DOHH2 (cell line): ENCODE results near the gene GOLT1A.

Source experiments
- H3F3A ChIP-seq: fragments of 200-600 bp; sonication (generic), shearing (Covaris generic); 2 replicates; pipeline ENCODE4 v1.6.0; 2016; ENCODE audit warnings: antibody characterized with exemption, mild to moderate bottlenecking; ENCODE audit not compliant: control insufficient read depth, insufficient read depth
- H3K27ac ChIP-seq: fragments of 200-600 bp; sonication (generic); 2 replicates; pipeline ENCODE4 v1.5.1; 2014; ENCODE audit warnings: low read depth, mild to moderate bottlenecking, low read length, moderate library complexity
- H3K27me3 ChIP-seq: fragments of 200-600 bp; sonication (generic); 2 replicates; pipeline ENCODE4 v1.6.1; 2014; ENCODE audit warnings: mild to moderate bottlenecking, low read length, mixed read lengths; ENCODE audit not compliant: control insufficient read depth
- H3K36me3 ChIP-seq: fragments of 200-600 bp; sonication (generic); 2 replicates; pipeline ENCODE4 v1.6.1; 2014; ENCODE audit warnings: mild to moderate bottlenecking, low read length, moderate library complexity, mixed read lengths; ENCODE audit not compliant: control insufficient read depth
- H3K4me1 ChIP-seq: fragments of 200-600 bp; sonication (generic); 2 replicates; pipeline ENCODE4 v1.6.1; 2014; ENCODE audit warnings: mild to moderate bottlenecking, low read length, mixed read lengths; ENCODE audit not compliant: control insufficient read depth
- H3K4me2 ChIP-seq: fragments of 200-600 bp; sonication (generic); 2 replicates; pipeline ENCODE4 v1.6.0; 2014; ENCODE audit warnings: mild to moderate bottlenecking, low read length, moderate library complexity
- H3K4me3 ChIP-seq: fragments of 200-600 bp; sonication (generic); 2 replicates; pipeline ENCODE4 v1.5.1; 2014; ENCODE audit warnings: mild to moderate bottlenecking, low read length, mixed read lengths
- H3K79me2 ChIP-seq: fragments of 200-600 bp; sonication (generic); 2 replicates; pipeline ENCODE4 v1.6.1; 2014; ENCODE audit warnings: mild to moderate bottlenecking, low read length, mixed read lengths; ENCODE audit not compliant: control insufficient read depth
- H3K9me2 ChIP-seq: fragments of 200-600 bp; sonication (generic); replicated peaks from 2 replicates; pipeline ENCODE4 v1.6.1; 2014; ENCODE audit warnings: mild to moderate bottlenecking, low read length, mixed read lengths; ENCODE audit not compliant: control insufficient read depth
- H3K9me3 ChIP-seq: fragments of 200-600 bp; sonication (generic); 2 replicates; pipeline ENCODE4 v1.6.1; 2014; ENCODE audit warnings: antibody characterized with exemption, low read length, mixed read lengths; ENCODE audit not compliant: control insufficient read depth, insufficient read depth
- H4K20me1 ChIP-seq: fragments of 200-600 bp; sonication (generic); 2 replicates; pipeline ENCODE4 v1.6.0; 2014; ENCODE audit warnings: low read depth, mild to moderate bottlenecking, antibody characterized with exemption, low read length, moderate library complexity; ENCODE audit not compliant: control insufficient read depth, insufficient read depth
- CTCF ChIP-seq: fragments of 200-600 bp; sonication (generic); IDR thresholded peaks from one replicate; pipeline ENCODE4 v1.5.1; 2014; ENCODE audit warnings: antibody characterized with exemption, mild to moderate bottlenecking, low read depth, low read length; ENCODE audit not compliant: poor library complexity, severe bottlenecking
- EZH2phosphoT487 ChIP-seq: fragments of 200-600 bp; sonication (generic); IDR thresholded peaks from 2 replicates; pipeline ENCODE4 v1.6.1; 2017; ENCODE audit warnings: borderline replicate concordance, mild to moderate bottlenecking, antibody characterized with exemption, low read length, moderate library complexity, mixed read lengths

GOLT1A gene

GRCh38 chr1:204224655-204225054 is 10.9 kb upstream of the GOLT1A start:
- Histone ChIP-seq H3K27me3 (no peaks in the 10 kb centered on the region), H3K36me3 (no peaks in the 10 kb centered on the region), H3K9me3 (no peaks in the 10 kb centered on the region), H3K27ac (no peak overlapping the region), H3K79me2 (no peaks in the 10 kb centered on the region), H3K4me1 (no peaks in the 10 kb centered on the region), H3K9me2 (no peaks in the 10 kb centered on the region), H3K4me3 (no peak overlapping the region), H4K20me1 (no peaks in the 10 kb centered on the region), H3K4me2 (no peak overlapping the region), H3F3A (no peaks in the 10 kb centered on the region)
- TF ChIP-seq CTCF: no peak
- no peak for TF ChIP-seq EZH2phosphoT487

- no peaks in the 10 kb centered on the region for H3K9me3 ChIP-seq
- H3K4me3 ChIP-seq: no peak overlapping the region
- H3K9me2 ChIP-seq: no peaks in the 10 kb centered on the region
- H3K27me3 ChIP-seq: no peaks in the 10 kb centered on the region
- TF ChIP-seq CTCF: no peak
- no peak for TF ChIP-seq EZH2phosphoT487
- H3K79me2 ChIP-seq: no peaks in the 10 kb centered on the region
- H3K4me1 ChIP-seq: no peaks in the 10 kb centered on the region
- no peak overlapping the region for H3K4me2 ChIP-seq
- H3K27ac ChIP-seq: no peak overlapping the region
- H3F3A ChIP-seq: no peaks in the 10 kb centered on the region
- no peaks in the 10 kb centered on the region for H4K20me1 ChIP-seq
- no peaks in the 10 kb centered on the region for H3K36me3 ChIP-seq
Measured at GRCh38 chr1:204223129-204223860, 9.5 kb upstream of the GOLT1A start.

GRCh38 chr1:204222764-204223055 is 8.9 kb upstream of the GOLT1A start:
- H3K27me3 ChIP-seq: no peaks in the 10 kb centered on the region
- H3K79me2 ChIP-seq: no peaks in the 10 kb centered on the region
- TF ChIP-seq EZH2phosphoT487 (no peak), CTCF (no peak)
- no peaks in the 10 kb centered on the region for H4K20me1 ChIP-seq
- H3K9me3 ChIP-seq: no peaks in the 10 kb centered on the region
- H3K4me2 ChIP-seq: no peak overlapping the region
- no peaks in the 10 kb centered on the region for H3F3A ChIP-seq
- no peaks in the 10 kb centered on the region for H3K9me2 ChIP-seq
- no peak overlapping the region for H3K4me3 ChIP-seq
- no peaks in the 10 kb centered on the region for H3K4me1 ChIP-seq
- no peaks in the 10 kb centered on the region for H3K36me3 ChIP-seq
- H3K27ac ChIP-seq: no peak overlapping the region
